ENCODE results near the gene C20orf144.

C20orf144 gene

DNA sequence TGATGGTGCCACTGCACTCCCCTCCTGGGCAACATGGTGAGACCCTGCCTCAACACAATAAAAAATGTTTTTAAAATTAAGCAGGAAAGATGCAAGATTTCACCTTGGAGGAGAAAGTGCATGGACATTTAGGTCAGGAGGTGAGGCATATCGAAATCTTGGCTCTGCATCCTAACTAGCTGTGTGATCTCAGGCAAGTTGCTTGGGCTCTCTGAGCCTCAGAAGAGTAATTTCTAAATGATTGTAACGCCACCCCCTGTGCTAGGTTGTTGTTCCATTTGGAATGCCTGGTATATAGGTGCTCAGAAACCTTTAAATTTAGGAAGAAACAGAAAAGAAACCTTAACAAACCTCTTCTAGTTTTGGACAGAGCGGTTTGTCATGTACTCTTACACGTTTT lies 35.9 kb upstream of the C20orf144 start:
- Histone ChIP-seq H3K79me2 (ENCODE audit: insufficient read depth, low read depth) (no peaks in the 10 kb centered on the region), H3K36me3 (ENCODE audit: insufficient read depth) (no peaks in the 10 kb centered on the region), H3K4me3 (IDR thresholded peaks at IDR 0.05; ENCODE audit: insufficient read depth, low read depth, low read length) (no peak overlapping the region), H3K4me2 (no peak overlapping the region), H3K9ac (no peak overlapping the region), H3K27ac (no peak overlapping the region), H3K27me3 (ENCODE audit: insufficient read depth, low read depth) (no peaks in the 10 kb centered on the region), H2AFZ (ENCODE audit: low read depth) (no peak overlapping the region), H4K20me1 (ENCODE audit: insufficient read depth) (no peaks in the 10 kb centered on the region), H3K4me1 (ENCODE audit: low read depth, poor library complexity, severe bottlenecking) (no peaks in the 10 kb centered on the region)
- TF ChIP-seq, protein P1, sequence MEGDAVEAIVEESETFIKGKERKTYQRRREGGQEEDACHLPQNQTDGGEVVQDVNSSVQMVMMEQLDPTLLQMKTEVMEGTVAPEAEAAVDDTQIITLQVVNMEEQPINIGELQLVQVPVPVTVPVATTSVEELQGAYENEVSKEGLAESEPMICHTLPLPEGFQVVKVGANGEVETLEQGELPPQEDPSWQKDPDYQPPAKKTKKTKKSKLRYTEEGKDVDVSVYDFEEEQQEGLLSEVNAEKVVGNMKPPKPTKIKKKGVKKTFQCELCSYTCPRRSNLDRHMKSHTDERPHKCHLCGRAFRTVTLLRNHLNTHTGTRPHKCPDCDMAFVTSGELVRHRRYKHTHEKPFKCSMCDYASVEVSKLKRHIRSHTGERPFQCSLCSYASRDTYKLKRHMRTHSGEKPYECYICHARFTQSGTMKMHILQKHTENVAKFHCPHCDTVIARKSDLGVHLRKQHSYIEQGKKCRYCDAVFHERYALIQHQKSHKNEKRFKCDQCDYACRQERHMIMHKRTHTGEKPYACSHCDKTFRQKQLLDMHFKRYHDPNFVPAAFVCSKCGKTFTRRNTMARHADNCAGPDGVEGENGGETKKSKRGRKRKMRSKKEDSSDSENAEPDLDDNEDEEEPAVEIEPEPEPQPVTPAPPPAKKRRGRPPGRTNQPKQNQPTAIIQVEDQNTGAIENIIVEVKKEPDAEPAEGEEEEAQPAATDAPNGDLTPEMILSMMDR (conservative IDR thresholded peaks at IDR 0.05; ENCODE audit: low read depth, low read length), result no peak

DNA sequence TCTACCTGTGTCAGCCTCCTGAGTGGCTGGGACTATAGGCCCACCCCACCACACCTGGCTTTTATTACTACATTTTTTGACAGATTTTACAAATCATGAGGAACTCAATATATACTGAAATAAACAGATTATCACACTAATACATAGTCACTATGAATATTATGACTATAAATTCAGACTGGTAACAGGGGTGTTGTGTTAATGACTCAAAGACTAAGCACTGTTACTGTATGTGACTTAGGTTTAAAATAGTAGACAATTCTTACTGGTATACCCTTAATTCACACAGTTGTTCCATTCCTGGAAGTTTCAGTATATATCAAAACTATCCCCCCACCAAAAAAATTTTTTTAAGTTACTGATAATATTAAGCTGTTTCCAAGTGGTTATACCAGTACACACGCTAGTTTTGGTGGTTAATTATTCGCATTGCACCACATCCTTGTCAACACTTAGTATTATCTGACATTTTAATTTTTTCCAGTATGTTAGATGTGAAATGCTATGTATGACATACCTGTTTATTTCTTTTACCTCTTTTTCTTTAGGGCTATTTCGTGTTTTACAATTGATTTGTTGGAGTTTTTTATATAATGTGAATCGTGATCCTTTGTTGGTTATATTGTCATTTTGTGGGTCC lies 34.4 kb upstream of the C20orf144 start:
- Histone ChIP-seq H3K27ac (no peak overlapping the region), H2AFZ (ENCODE audit: low read depth) (no peak overlapping the region), H3K36me3 (ENCODE audit: insufficient read depth) (no peaks in the 10 kb centered on the region), H3K4me2 (no peak overlapping the region), H3K79me2 (ENCODE audit: insufficient read depth, low read depth) (no peaks in the 10 kb centered on the region), H4K20me1 (ENCODE audit: insufficient read depth) (no peaks in the 10 kb centered on the region), H3K9ac (no peak overlapping the region), H3K4me1 (ENCODE audit: low read depth, poor library complexity, severe bottlenecking) (no peaks in the 10 kb centered on the region), H3K27me3 (ENCODE audit: insufficient read depth, low read depth) (no peaks in the 10 kb centered on the region), H3K4me3 (IDR thresholded peaks at IDR 0.05; ENCODE audit: insufficient read depth, low read depth, low read length) (no peak overlapping the region)
- TF ChIP-seq, protein P1 (conservative IDR thresholded peaks at IDR 0.05; ENCODE audit: low read depth, low read length), result no peak

DNA sequence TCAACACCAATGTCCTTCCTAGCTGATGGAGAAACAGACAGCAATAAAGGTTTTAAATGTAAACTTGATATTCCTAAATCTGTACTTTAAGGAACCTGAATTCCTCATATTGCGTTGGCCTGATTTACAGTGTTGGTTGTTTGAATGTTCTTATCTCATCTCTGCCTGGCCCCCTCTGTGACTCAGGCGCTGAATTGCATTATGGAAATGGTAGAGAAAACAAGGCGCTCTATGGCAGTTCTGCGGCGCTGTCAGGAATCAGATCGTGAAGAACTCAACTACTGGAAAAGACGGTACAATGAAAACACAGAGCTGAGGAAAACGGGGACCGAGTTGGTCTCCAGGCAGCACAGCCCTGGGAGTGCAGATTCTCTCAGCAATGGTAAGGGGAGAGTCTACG lies 32.6 kb upstream of the C20orf144 start:
- H3K4me2 ChIP-seq, result no peak overlapping the region
- no peak overlapping the region for H3K9ac ChIP-seq
- H4K20me1 ChIP-seq (ENCODE audit: insufficient read depth), result no peaks in the 10 kb centered on the region
- TF ChIP-seq, protein P1 (conservative IDR thresholded peaks at IDR 0.05; ENCODE audit: low read depth, low read length), result no peak
- no peaks in the 10 kb centered on the region for H3K36me3 ChIP-seq (ENCODE audit: insufficient read depth)
- H2AFZ ChIP-seq (ENCODE audit: low read depth), result no peak overlapping the region
- no peaks in the 10 kb centered on the region for H3K27me3 ChIP-seq (ENCODE audit: insufficient read depth, low read depth)
- no peaks in the 10 kb centered on the region for H3K4me1 ChIP-seq (ENCODE audit: low read depth, poor library complexity, severe bottlenecking)
- H3K27ac ChIP-seq, result no peak overlapping the region
- H3K79me2 ChIP-seq (ENCODE audit: insufficient read depth, low read depth), result no peaks in the 10 kb centered on the region
- no peak overlapping the region for H3K4me3 ChIP-seq (IDR thresholded peaks at IDR 0.05; ENCODE audit: insufficient read depth, low read depth, low read length)

DNA sequence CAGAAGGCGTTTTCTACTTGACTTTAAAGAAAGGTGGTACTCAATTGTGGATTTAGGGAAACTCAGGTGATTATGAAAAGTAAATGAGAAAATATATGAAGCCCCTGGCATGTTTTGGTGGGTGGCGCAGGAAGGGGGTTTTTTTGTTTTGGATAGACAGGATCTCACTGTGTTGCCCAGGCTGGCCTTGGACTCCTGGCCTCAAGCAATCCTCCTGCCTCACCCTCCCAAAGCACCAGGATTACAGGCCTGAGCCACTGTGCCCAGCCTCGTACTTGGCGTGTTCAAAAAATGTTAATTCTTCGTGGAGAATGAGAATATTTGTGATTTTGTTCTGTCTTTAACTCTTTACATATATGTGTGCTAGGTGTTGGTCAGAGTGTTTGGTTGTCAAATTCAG lies 32.1 kb upstream of the C20orf144 start:
- H3K4me3 ChIP-seq (IDR thresholded peaks at IDR 0.05; ENCODE audit: insufficient read depth, low read depth, low read length), result no peak overlapping the region
- H3K79me2 ChIP-seq (ENCODE audit: insufficient read depth, low read depth), result no peaks in the 10 kb centered on the region
- H3K9ac ChIP-seq, result no peak overlapping the region
- H4K20me1 ChIP-seq (ENCODE audit: insufficient read depth), result no peaks in the 10 kb centered on the region
- H2AFZ ChIP-seq (ENCODE audit: low read depth), result no peak overlapping the region
- TF ChIP-seq, protein P1 (conservative IDR thresholded peaks at IDR 0.05; ENCODE audit: low read depth, low read length), result no peak
- H3K4me1 ChIP-seq (ENCODE audit: low read depth, poor library complexity, severe bottlenecking), result no peaks in the 10 kb centered on the region
- no peak overlapping the region for H3K4me2 ChIP-seq
- no peaks in the 10 kb centered on the region for H3K27me3 ChIP-seq (ENCODE audit: insufficient read depth, low read depth)
- no peak overlapping the region for H3K27ac ChIP-seq
- H3K36me3 ChIP-seq (ENCODE audit: insufficient read depth), result no peaks in the 10 kb centered on the region

Measured in KMS-11 (cell line).